Breast epithelium (tissue), 3 donors: ENCODE data around the gene SURF6.

ENCODE experiments used
- POLR2A ChIP-seq: fragments of 450-650 bp; IDR thresholded peaks from one replicate; pipeline ENCODE4 v1.6.1; 2016; ENCODE audit warnings: antibody characterized with exemption, mild to moderate bottlenecking, moderate library complexity
- POLR2AphosphoS5 ChIP-seq, 3 donors: sonication (generic); formaldehyde crosslinking; IDR thresholded peaks; one replicate each; pipeline ENCODE4 v1.6.1; 2017; ENCODE audit warnings: antibody characterized with exemption in 3 of 3
- TF ChIP-seq, protein P1 (sequence below), 3 donors: fragments of 450-650 bp; IDR thresholded peaks; one replicate each; pipeline ENCODE4 v1.5.1; 2016 to 2017; ENCODE audit warnings: antibody characterized with exemption in 3 of 3, mild to moderate bottlenecking in 3 of 3, moderate library complexity in 3 of 3

DNA sequence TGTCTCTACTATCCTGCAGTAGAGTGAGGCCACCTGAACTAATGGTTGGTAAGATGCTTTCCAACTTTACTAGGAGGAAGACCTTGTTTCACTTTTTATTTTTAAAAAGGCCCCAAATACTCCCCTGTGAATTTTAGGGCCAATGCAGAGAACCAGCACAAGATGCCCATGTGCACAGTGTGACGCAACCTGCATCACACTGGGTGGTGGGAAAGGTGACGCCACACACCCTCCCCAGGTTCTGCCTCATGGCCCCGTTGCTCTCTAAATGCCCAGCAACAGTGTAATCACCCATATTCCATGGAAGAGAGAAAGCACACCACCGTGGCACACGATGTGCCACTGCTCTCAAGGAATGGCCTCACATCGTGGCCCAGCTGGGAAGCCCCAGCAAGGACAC is 33.4 kb upstream of the SURF6 start:
- TF ChIP-seq, protein P1, sequence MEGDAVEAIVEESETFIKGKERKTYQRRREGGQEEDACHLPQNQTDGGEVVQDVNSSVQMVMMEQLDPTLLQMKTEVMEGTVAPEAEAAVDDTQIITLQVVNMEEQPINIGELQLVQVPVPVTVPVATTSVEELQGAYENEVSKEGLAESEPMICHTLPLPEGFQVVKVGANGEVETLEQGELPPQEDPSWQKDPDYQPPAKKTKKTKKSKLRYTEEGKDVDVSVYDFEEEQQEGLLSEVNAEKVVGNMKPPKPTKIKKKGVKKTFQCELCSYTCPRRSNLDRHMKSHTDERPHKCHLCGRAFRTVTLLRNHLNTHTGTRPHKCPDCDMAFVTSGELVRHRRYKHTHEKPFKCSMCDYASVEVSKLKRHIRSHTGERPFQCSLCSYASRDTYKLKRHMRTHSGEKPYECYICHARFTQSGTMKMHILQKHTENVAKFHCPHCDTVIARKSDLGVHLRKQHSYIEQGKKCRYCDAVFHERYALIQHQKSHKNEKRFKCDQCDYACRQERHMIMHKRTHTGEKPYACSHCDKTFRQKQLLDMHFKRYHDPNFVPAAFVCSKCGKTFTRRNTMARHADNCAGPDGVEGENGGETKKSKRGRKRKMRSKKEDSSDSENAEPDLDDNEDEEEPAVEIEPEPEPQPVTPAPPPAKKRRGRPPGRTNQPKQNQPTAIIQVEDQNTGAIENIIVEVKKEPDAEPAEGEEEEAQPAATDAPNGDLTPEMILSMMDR (IDR thresholded peaks at IDR 0.05), result no peak
- TF ChIP-seq POLR2A, result no peak
- TF ChIP-seq POLR2AphosphoS5 (IDR thresholded peaks at IDR 0.05), result no peak
